Measurements from ENCODE around the gene CSGALNACT2.

DNA sequence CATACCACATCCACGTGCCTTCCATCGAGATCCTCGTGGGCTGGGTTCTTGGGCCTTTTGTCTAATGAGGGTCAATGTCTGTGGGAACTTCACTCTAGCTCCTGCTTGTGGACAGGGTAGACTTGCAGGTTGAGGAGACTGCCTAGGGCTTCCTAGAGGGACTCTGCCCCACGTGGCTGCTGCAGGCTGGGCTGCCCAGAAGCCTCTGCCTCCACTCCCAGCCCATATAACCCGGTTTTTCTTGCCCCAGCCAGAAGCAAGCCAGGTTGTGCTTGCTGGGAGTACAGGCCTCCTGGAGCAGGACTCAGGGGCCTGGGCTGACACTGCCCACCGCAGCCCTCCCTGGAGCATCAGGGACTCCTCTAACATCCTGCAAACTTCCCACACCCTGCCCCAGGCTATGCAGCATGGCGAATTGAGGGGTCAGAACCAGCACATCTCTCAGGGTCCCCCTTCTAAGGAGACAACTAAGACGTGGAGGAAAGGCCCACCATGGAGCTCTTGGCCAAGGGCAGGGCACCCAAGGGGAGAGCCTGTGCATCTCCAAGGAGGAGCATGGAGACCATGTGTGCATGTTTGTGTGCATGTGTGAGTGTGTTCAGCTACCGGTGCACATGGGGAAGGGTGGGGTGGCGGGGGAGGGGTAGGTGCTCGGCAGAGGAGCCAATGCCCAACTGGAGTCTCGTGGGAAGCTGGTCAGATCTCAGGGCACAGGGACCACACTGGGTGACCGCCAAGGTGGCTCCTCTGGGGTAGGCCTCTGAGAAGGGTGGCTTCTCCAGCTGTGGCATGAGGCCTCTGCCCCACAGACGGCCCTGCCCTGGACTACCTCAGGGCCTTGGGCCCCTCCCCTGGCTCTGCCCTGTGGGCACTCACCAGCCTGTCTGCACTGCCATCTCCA, 66.0 kb downstream of the CSGALNACT2 start:
- TF ChIP-seq, protein P1, sequence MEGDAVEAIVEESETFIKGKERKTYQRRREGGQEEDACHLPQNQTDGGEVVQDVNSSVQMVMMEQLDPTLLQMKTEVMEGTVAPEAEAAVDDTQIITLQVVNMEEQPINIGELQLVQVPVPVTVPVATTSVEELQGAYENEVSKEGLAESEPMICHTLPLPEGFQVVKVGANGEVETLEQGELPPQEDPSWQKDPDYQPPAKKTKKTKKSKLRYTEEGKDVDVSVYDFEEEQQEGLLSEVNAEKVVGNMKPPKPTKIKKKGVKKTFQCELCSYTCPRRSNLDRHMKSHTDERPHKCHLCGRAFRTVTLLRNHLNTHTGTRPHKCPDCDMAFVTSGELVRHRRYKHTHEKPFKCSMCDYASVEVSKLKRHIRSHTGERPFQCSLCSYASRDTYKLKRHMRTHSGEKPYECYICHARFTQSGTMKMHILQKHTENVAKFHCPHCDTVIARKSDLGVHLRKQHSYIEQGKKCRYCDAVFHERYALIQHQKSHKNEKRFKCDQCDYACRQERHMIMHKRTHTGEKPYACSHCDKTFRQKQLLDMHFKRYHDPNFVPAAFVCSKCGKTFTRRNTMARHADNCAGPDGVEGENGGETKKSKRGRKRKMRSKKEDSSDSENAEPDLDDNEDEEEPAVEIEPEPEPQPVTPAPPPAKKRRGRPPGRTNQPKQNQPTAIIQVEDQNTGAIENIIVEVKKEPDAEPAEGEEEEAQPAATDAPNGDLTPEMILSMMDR (IDR thresholded peaks at IDR 0.05): no peak
- TF ChIP-seq POLR2AphosphoS5 (IDR thresholded peaks at IDR 0.05) (no peak), POLR2A (IDR thresholded peaks at IDR 0.05) (no peak)
